ENCODE measurements around the gene EEA1. TPM values are rescaled to one million over a fixed set of nuclear protein-coding genes. Genes with fewer than 3 reads are reported as not detected.
A peak's percentile ranks its signal among the peaks of the same experiment; 100 is the strongest.
"Not testable (repeated sequence)": the region's sequence is repeated elsewhere in the genome, so short reads cannot be mapped to it uniquely, and the experiment has no call there.

The EEA1 gene
- total RNA-seq, 4 donors from 2014 or later = 13.2 to 78.4 (median 25.3) TPM

GRCh38 chr12:92762773-92763172 lies 166.3 kb downstream of the EEA1 start:
- no peaks in the 10 kb centered on the region for H3K4me1 ChIP-seq
- H3K27ac ChIP-seq = no peak overlapping the region
- no peaks in the 10 kb centered on the region for H3K27me3 ChIP-seq
- TF ChIP-seq POLR2A (IDR thresholded peaks at IDR 0.05) = no peak
- no peak for TF ChIP-seq CTCF (IDR thresholded peaks at IDR 0.05)
- H3K36me3 ChIP-seq = no peaks in the 10 kb centered on the region
- no peak overlapping the region for H3K4me3 ChIP-seq
- no peaks in the 10 kb centered on the region for H3K9me3 ChIP-seq
- no peak for DNase-seq

- no peaks in the 10 kb centered on the region for H3K36me3 ChIP-seq
- H3K4me3 ChIP-seq = no peak overlapping the region
- no peaks in the 10 kb centered on the region for H3K27me3 ChIP-seq
- H3K4me1 ChIP-seq = no peaks in the 10 kb centered on the region
- no peak overlapping the region for H3K27ac ChIP-seq
- no peak for DNase-seq
- TF ChIP-seq POLR2A (IDR thresholded peaks at IDR 0.05) (no peak), CTCF (IDR thresholded peaks at IDR 0.05) (no peak)
- H3K9me3 ChIP-seq = no peaks in the 10 kb centered on the region
Observed at GRCh38 chr12:92759634-92760268, 169.3 kb downstream of the EEA1 start.

- no peak overlapping the region for H3K27ac ChIP-seq
- H3K27me3 ChIP-seq = no peaks in the 10 kb centered on the region
- TF ChIP-seq POLR2A (IDR thresholded peaks at IDR 0.05) = no peak
- no peak for TF ChIP-seq CTCF (IDR thresholded peaks at IDR 0.05)
- DNase-seq = no peak
- H3K4me3 ChIP-seq = no peak overlapping the region
- no peaks in the 10 kb centered on the region for H3K4me1 ChIP-seq
- H3K9me3 ChIP-seq = no peaks in the 10 kb centered on the region
- no peaks in the 10 kb centered on the region for H3K36me3 ChIP-seq
Observed at GRCh38 chr12:92757597-92758121, 171.4 kb downstream of the EEA1 start.

- Histone ChIP-seq H3K27ac (no peak overlapping the region), H3K9me3 (no peaks in the 10 kb centered on the region), H3K4me3 (no peak overlapping the region), H3K4me1 (no peaks in the 10 kb centered on the region), H3K36me3 (no peaks in the 10 kb centered on the region), H3K27me3 (no peaks in the 10 kb centered on the region)
- DNase-seq = no peak
- TF ChIP-seq POLR2A (IDR thresholded peaks at IDR 0.05) = no peak
- TF ChIP-seq CTCF (IDR thresholded peaks at IDR 0.05) = no peak
Observed at GRCh38 chr12:92756898-92757596, 172.0 kb downstream of the EEA1 start.

GRCh38 chr12:92753976-92754885 lies 174.9 kb downstream of the EEA1 start:
- Histone ChIP-seq H3K4me3 (no peak overlapping the region), H3K9me3 (no peaks in the 10 kb centered on the region), H3K36me3 (no peaks in the 10 kb centered on the region), H3K27me3 (no peaks in the 10 kb centered on the region), H3K4me1 (no peaks in the 10 kb centered on the region), H3K27ac (peak overlapping the region in 1 of 4 donors; percentile 19)
- no peak for DNase-seq
- no peak for TF ChIP-seq CTCF (IDR thresholded peaks at IDR 0.05)
- no peak for TF ChIP-seq POLR2A (IDR thresholded peaks at IDR 0.05)

GRCh38 chr12:92749691-92750090 lies 179.4 kb downstream of the EEA1 start:
- H3K27me3 ChIP-seq, H3K27ac ChIP-seq, DNase-seq, H3K9me3 ChIP-seq, H3K4me3 ChIP-seq, H3K4me1 ChIP-seq, H3K36me3 ChIP-seq: not testable (repeated sequence)

All from Peyer's patch (tissue), 4 donors.